HAP-1 (cell line): Measurements from ENCODE around the gene CEP295NL.
"Not testable (repeated sequence)": the region's sequence is repeated elsewhere in the genome, so short reads cannot be mapped to it uniquely, and the experiment has no call there.

ENCODE experiments used
- DNase-seq, 2 experiments: peaks; one replicate each; pipeline ENCODE4 v3.0.0-alpha.2; 2016 to 2020; ENCODE audit warnings: low spot score in 2 of 2
- H3K27me3 ChIP-seq: fragments of 250-450 bp; sonication (Bioruptor Pico); 2 replicates; pipeline ENCODE4 v1.5.1; 2020; ENCODE audit warnings: low read depth, mild to moderate bottlenecking, moderate library complexity
- H3K36me3 ChIP-seq: fragments of 250-450 bp; sonication (Bioruptor Pico); replicated peaks from 2 replicates; pipeline ENCODE4 v1.5.1; 2020; ENCODE audit warnings: mild to moderate bottlenecking
- H3K4me1 ChIP-seq: fragments of 250-450 bp; sonication (Bioruptor Pico); 2 replicates; pipeline ENCODE4 v1.5.1; 2020; ENCODE audit warnings: mild to moderate bottlenecking
- H3K4me3 ChIP-seq: fragments of 250-450 bp; sonication (Bioruptor Pico); 2 replicates; pipeline ENCODE4 v1.5.1; 2020; ENCODE audit warnings: mild to moderate bottlenecking, moderate library complexity
- H3K9me3 ChIP-seq: fragments of 250-450 bp; sonication (Bioruptor Pico); 2 replicates; pipeline ENCODE4 v1.5.1; 2020; ENCODE audit warnings: mild to moderate bottlenecking, moderate library complexity
- in situ Hi-C: fragments of 300-500 bp; cut with MboI; formaldehyde crosslinking; loops from 3 replicates; pipeline ENCODE4 v1.14.3; 2020; ENCODE audit warnings: low sequenced_read_pairs, inconsistent platforms, mixed read lengths

CEP295NL gene

GRCh38 chr17:78905116-78905515 is 2.1 kb upstream of the CEP295NL start:
- no peak for DNase-seq
- Histone ChIP-seq H3K4me3 (no peak overlapping the region), H3K27me3 (no peaks in the 10 kb centered on the region), H3K36me3 (no peaks in the 10 kb centered on the region), H3K9me3 (peaks cover 8% of the 10 kb centered on the region), H3K4me1 (peaks cover 4% of the 10 kb centered on the region)
- in situ Hi-C loops, result no loop called here

GRCh38 chr17:78904371-78904770 is 1.4 kb upstream of the CEP295NL start:
- Histone ChIP-seq H3K9me3 (peaks cover 9% of the 10 kb centered on the region), H3K36me3 (no peaks in the 10 kb centered on the region), H3K4me3 (no peak overlapping the region), H3K4me1 (peaks cover 8% of the 10 kb centered on the region), H3K27me3 (no peaks in the 10 kb centered on the region)
- in situ Hi-C loops, result no loop called here
- no peak for DNase-seq

- in situ Hi-C loops, H3K36me3 ChIP-seq, H3K27me3 ChIP-seq, H3K4me3 ChIP-seq, H3K9me3 ChIP-seq, DNase-seq: not testable (repeated sequence)
- peaks cover 14% of the 10 kb centered on the region for H3K4me1 ChIP-seq
These were observed 770 bp downstream of the CEP295NL start for GRCh38 chr17:78902231-78902630.

GRCh38 chr17:78901806-78902205 is 1.2 kb downstream of the CEP295NL start:
- in situ Hi-C loops, result no loop called here
- no peaks in the 10 kb centered on the region for H3K36me3 ChIP-seq
- peaks cover 14% of the 10 kb centered on the region for H3K4me1 ChIP-seq

GRCh38 chr17:78900816-78901215 is 2.2 kb downstream of the CEP295NL start:
- H3K4me3 ChIP-seq, result no peak overlapping the region
- no peak for DNase-seq
- H3K9me3 ChIP-seq, result peaks cover 9% of the 10 kb centered on the region
- in situ Hi-C loops, result no loop called here
- no peaks in the 10 kb centered on the region for H3K27me3 ChIP-seq
- peaks cover 14% of the 10 kb centered on the region for H3K4me1 ChIP-seq
- H3K36me3 ChIP-seq, result no peaks in the 10 kb centered on the region

More at GRCh38 chr17:78901806-78902205, 1.2 kb downstream of the CEP295NL start:
- Histone ChIP-seq H3K9me3 (peaks cover 9% of the 10 kb centered on the region), H3K27me3 (no peaks in the 10 kb centered on the region), H3K4me3 (no peak overlapping the region)
- DNase-seq, result no peak

GRCh38 chr17:78899361-78900260 is 3.4 kb downstream of the CEP295NL start:
- in situ Hi-C loops, result no loop called here

GRCh38 chr17:78898947-78899346 is 4.1 kb downstream of the CEP295NL start:
- H3K36me3 ChIP-seq, result no peaks in the 10 kb centered on the region
- no peak overlapping the region for H3K4me3 ChIP-seq
- in situ Hi-C loops, result no loop called here
- H3K9me3 ChIP-seq, result peaks cover 9% of the 10 kb centered on the region
- no peaks in the 10 kb centered on the region for H3K27me3 ChIP-seq
- H3K4me1 ChIP-seq, result peaks cover 14% of the 10 kb centered on the region
- DNase-seq, result no peak

More at GRCh38 chr17:78899361-78900260, 3.4 kb downstream of the CEP295NL start:
- H3K27me3 ChIP-seq, result no peaks in the 10 kb centered on the region
- no peak overlapping the region for H3K4me3 ChIP-seq
- H3K36me3 ChIP-seq, result no peaks in the 10 kb centered on the region
- peak; percentile 93 to 98 for DNase-seq
- H3K9me3 ChIP-seq, result peaks cover 9% of the 10 kb centered on the region
- H3K4me1 ChIP-seq, result peaks cover 14% of the 10 kb centered on the region

- peaks cover 9% of the 10 kb centered on the region for H3K9me3 ChIP-seq
- in situ Hi-C loops, result no loop called here
- H3K4me3 ChIP-seq, result no peak overlapping the region
- H3K4me1 ChIP-seq, result peaks cover 14% of the 10 kb centered on the region
- no peak for DNase-seq
- H3K36me3 ChIP-seq, result no peaks in the 10 kb centered on the region
- H3K27me3 ChIP-seq, result no peaks in the 10 kb centered on the region
These were observed 4.7 kb downstream of the CEP295NL start for GRCh38 chr17:78898075-78898836.

- Histone ChIP-seq H3K36me3 (no peaks in the 10 kb centered on the region), H3K4me1 (peaks cover 14% of the 10 kb centered on the region), H3K4me3 (no peak overlapping the region), H3K27me3 (no peaks in the 10 kb centered on the region), H3K9me3 (peaks cover 9% of the 10 kb centered on the region)
- no peak for DNase-seq
- in situ Hi-C loops, result no loop called here
These were observed 5.3 kb downstream of the CEP295NL start for GRCh38 chr17:78897664-78898047.

- Histone ChIP-seq H3K4me1 (peaks cover 14% of the 10 kb centered on the region), H3K27me3 (no peaks in the 10 kb centered on the region), H3K9me3 (peaks cover 9% of the 10 kb centered on the region), H3K4me3 (no peak overlapping the region), H3K36me3 (no peaks in the 10 kb centered on the region)
- in situ Hi-C loops, result no loop called here
- no peak for DNase-seq
These were observed 6.0 kb downstream of the CEP295NL start for GRCh38 chr17:78896834-78897663.

GRCh38 chr17:78896091-78896833 is 6.7 kb downstream of the CEP295NL start:
- H3K4me3 ChIP-seq, result no peak overlapping the region
- in situ Hi-C loops, result no loop called here
- peaks cover 9% of the 10 kb centered on the region for H3K9me3 ChIP-seq
- peaks cover 14% of the 10 kb centered on the region for H3K4me1 ChIP-seq
- no peaks in the 10 kb centered on the region for H3K27me3 ChIP-seq
- no peaks in the 10 kb centered on the region for H3K36me3 ChIP-seq
- DNase-seq, result no peak

GRCh38 chr17:78895322-78895721 is 7.7 kb downstream of the CEP295NL start:
- Histone ChIP-seq H3K4me1 (peaks cover 11% of the 10 kb centered on the region), H3K36me3 (no peaks in the 10 kb centered on the region), H3K4me3 (no peak overlapping the region), H3K9me3 (peaks cover 3% of the 10 kb centered on the region), H3K27me3 (no peaks in the 10 kb centered on the region)
- DNase-seq, result no peak
- in situ Hi-C loops, result no loop called here

GRCh38 chr17:78893684-78894083 is 9.3 kb downstream of the CEP295NL start:
- in situ Hi-C loops, result no loop called here
- Histone ChIP-seq H3K4me1 (no peaks in the 10 kb centered on the region), H3K27me3 (no peaks in the 10 kb centered on the region)

More at GRCh38 chr17:78893684-78894083, 9.3 kb downstream of the CEP295NL start:
- no peaks in the 10 kb centered on the region for H3K9me3 ChIP-seq
- no peaks in the 10 kb centered on the region for H3K36me3 ChIP-seq
- DNase-seq, result no peak
- H3K4me3 ChIP-seq, result no peak overlapping the region
